OCI-LY1 (cell line): ENCODE data around the gene B4GALT3.

Source experiments
- H2AFZ ChIP-seq: fragments of 200-600 bp; sonication (generic), shearing (Covaris generic); 2 replicates; pipeline ENCODE4 v1.6.0; 2014; ENCODE audit warnings: antibody characterized with exemption, mild to moderate bottlenecking, low read length
- H3F3A ChIP-seq: fragments of 200-600 bp; sonication (generic), shearing (Covaris generic); 2 replicates; pipeline ENCODE4 v1.6.0; 2014; ENCODE audit warnings: mild to moderate bottlenecking, antibody characterized with exemption, low read length, moderate library complexity; ENCODE audit not compliant: insufficient read depth
- H3K27ac ChIP-seq: fragments of 200-600 bp; sonication (generic); 2 replicates; pipeline ENCODE4 v1.5.1; 2014; ENCODE audit warnings: low read length, mixed run types, mild to moderate bottlenecking, low read depth; ENCODE audit not compliant: poor library complexity, severe bottlenecking
- H3K27me3 ChIP-seq: fragments of 200-600 bp; sonication (generic); 2 replicates; pipeline ENCODE4 v1.6.0; 2014; ENCODE audit warnings: antibody characterized with exemption, mild to moderate bottlenecking, low read length, moderate library complexity; ENCODE audit not compliant: insufficient read depth
- H3K36me3 ChIP-seq: fragments of 200-600 bp; sonication (generic); 2 replicates; pipeline ENCODE4 v1.6.1; 2014; ENCODE audit warnings: mild to moderate bottlenecking, antibody characterized with exemption, low read length, moderate library complexity, mixed read lengths; ENCODE audit not compliant: insufficient read depth
- H3K4me1 ChIP-seq: fragments of 200-600 bp; sonication (generic); 2 replicates; pipeline ENCODE4 v1.5.1; 2014; ENCODE audit warnings: mild to moderate bottlenecking, low read length, moderate library complexity; ENCODE audit not compliant: insufficient read depth, severe bottlenecking
- H3K4me2 ChIP-seq: fragments of 200-600 bp; sonication (generic), shearing (Covaris generic); 2 replicates; pipeline ENCODE4 v1.6.1; 2014; ENCODE audit warnings: low read length
- H3K4me3 ChIP-seq: fragments of 200-600 bp; sonication (generic); 2 replicates; pipeline ENCODE4 v1.5.1; 2014; ENCODE audit warnings: low read length, low read depth, mild to moderate bottlenecking, mixed read lengths; ENCODE audit not compliant: poor library complexity, severe bottlenecking
- H3K79me2 ChIP-seq: fragments of 200-600 bp; shearing (Covaris generic); 2 replicates; pipeline ENCODE4 v1.6.1; 2016; ENCODE audit warnings: mixed run types, low read length, mixed read lengths; ENCODE audit not compliant: insufficient read depth
- H3K9ac ChIP-seq: fragments of 200-600 bp; sonication (generic), shearing (Covaris generic); 2 replicates; pipeline ENCODE4 v1.6.1; 2014; ENCODE audit warnings: mild to moderate bottlenecking, low read length, mixed read lengths
- H3K9me2 ChIP-seq: fragments of 200-600 bp; sonication (generic), shearing (Covaris generic); 2 replicates; pipeline ENCODE4 v1.6.1; 2014; ENCODE audit warnings: low read depth, mild to moderate bottlenecking, low read length, mixed read lengths
- H3K9me3 ChIP-seq: fragments of 200-600 bp; shearing (Covaris generic); 2 replicates; pipeline ENCODE4 v1.6.1; 2014; ENCODE audit warnings: low read length, mixed read lengths
- H4K20me1 ChIP-seq: fragments of 200-600 bp; sonication (generic), shearing (Covaris generic); 2 replicates; pipeline ENCODE4 v1.6.0; 2016; ENCODE audit warnings: mild to moderate bottlenecking, low read length; ENCODE audit not compliant: insufficient read depth
- EZH2 ChIP-seq: fragments of 200-600 bp; sonication (generic), shearing (Covaris generic); IDR thresholded peaks from 2 replicates; pipeline ENCODE4 v1.8.0; 2017; ENCODE audit warnings: borderline replicate concordance, mixed run types, mild to moderate bottlenecking, antibody characterized with exemption, low read length, moderate library complexity, mixed read lengths
- TF ChIP-seq, protein P1 (sequence below): fragments of 200-600 bp; sonication (generic), shearing (Covaris generic); IDR thresholded peaks from 2 replicates; pipeline ENCODE4 v1.5.1; 2017; ENCODE audit warnings: mild to moderate bottlenecking, antibody characterized with exemption, low read length, moderate library complexity, mixed read lengths

Gene B4GALT3

DNA sequence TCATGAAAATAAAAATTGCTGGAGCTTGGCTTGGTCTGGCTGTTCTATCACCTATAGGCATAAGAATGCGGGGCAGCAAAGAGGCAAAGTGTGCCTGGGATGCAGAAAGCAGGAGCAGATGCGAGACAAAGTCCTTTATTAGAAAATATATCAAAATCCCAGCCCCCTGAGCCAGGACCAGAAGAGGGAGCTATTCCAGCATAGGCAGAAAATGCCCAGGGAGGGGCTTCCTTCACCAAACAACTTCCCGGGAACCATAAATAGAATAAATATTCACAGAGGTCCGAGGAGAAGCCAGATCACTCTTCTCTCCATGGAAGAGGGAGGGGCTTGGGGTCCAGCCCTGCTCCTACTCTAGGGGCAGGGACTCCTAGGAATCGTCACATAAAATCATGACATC lies 6.1 kb downstream of the B4GALT3 start:
- no peak for TF ChIP-seq EZH2
- TF ChIP-seq, protein P1, sequence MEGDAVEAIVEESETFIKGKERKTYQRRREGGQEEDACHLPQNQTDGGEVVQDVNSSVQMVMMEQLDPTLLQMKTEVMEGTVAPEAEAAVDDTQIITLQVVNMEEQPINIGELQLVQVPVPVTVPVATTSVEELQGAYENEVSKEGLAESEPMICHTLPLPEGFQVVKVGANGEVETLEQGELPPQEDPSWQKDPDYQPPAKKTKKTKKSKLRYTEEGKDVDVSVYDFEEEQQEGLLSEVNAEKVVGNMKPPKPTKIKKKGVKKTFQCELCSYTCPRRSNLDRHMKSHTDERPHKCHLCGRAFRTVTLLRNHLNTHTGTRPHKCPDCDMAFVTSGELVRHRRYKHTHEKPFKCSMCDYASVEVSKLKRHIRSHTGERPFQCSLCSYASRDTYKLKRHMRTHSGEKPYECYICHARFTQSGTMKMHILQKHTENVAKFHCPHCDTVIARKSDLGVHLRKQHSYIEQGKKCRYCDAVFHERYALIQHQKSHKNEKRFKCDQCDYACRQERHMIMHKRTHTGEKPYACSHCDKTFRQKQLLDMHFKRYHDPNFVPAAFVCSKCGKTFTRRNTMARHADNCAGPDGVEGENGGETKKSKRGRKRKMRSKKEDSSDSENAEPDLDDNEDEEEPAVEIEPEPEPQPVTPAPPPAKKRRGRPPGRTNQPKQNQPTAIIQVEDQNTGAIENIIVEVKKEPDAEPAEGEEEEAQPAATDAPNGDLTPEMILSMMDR, result peak; percentile 28; the same call in 1 of the 2 replicates
- no peak overlapping the region for H3K9ac ChIP-seq
- H3K79me2 ChIP-seq, result no peaks in the 10 kb centered on the region
- no peaks in the 10 kb centered on the region for H3K27me3 ChIP-seq
- H3K36me3 ChIP-seq, result peaks cover 64% of the 10 kb centered on the region
- H2AFZ ChIP-seq, result no peak overlapping the region
- no peaks in the 10 kb centered on the region for H3K9me3 ChIP-seq
- H3K4me1 ChIP-seq, result peaks cover 21% of the 10 kb centered on the region
- H3F3A ChIP-seq, result no peaks in the 10 kb centered on the region
- no peak overlapping the region for H3K27ac ChIP-seq
- no peak overlapping the region for H3K4me3 ChIP-seq
- H3K9me2 ChIP-seq, result no peaks in the 10 kb centered on the region
- H3K4me2 ChIP-seq, result no peak overlapping the region
- no peaks in the 10 kb centered on the region for H4K20me1 ChIP-seq

DNA sequence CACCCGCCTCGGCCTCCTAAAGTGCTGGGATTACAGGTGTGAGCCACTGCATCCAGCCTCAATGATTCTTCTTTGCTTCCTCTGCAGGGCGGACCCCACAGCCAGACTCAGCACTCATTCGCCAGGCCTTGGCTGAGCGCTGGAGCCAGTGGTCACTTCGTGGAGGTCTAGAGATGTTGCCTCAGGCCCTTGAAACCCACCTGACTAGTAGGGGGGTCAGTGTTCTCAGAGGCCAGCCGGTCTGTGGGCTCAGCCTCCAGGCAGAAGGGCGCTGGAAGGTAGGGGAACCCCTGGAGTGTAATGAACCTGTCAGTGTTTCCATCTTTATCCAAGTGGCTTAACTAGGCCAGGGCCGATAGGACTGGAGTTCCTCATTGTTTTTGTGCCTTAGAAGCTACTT lies 8.4 kb downstream of the B4GALT3 start:
- no peaks in the 10 kb centered on the region for H3K27me3 ChIP-seq
- no peak overlapping the region for H3K4me2 ChIP-seq
- no peaks in the 10 kb centered on the region for H3K9me2 ChIP-seq
- H3K79me2 ChIP-seq, result no peaks in the 10 kb centered on the region
- H4K20me1 ChIP-seq, result no peaks in the 10 kb centered on the region
- no peak overlapping the region for H3K9ac ChIP-seq
- peaks cover 5% of the 10 kb centered on the region for H3F3A ChIP-seq
- H3K4me3 ChIP-seq, result no peak overlapping the region
- no peak overlapping the region for H3K27ac ChIP-seq
- no peak overlapping the region for H2AFZ ChIP-seq
- TF ChIP-seq, protein P1, result no peak
- TF ChIP-seq EZH2, result no peak
- peaks cover 21% of the 10 kb centered on the region for H3K4me1 ChIP-seq
- H3K9me3 ChIP-seq, result no peaks in the 10 kb centered on the region
- H3K36me3 ChIP-seq, result peaks cover 61% of the 10 kb centered on the region

DNA sequence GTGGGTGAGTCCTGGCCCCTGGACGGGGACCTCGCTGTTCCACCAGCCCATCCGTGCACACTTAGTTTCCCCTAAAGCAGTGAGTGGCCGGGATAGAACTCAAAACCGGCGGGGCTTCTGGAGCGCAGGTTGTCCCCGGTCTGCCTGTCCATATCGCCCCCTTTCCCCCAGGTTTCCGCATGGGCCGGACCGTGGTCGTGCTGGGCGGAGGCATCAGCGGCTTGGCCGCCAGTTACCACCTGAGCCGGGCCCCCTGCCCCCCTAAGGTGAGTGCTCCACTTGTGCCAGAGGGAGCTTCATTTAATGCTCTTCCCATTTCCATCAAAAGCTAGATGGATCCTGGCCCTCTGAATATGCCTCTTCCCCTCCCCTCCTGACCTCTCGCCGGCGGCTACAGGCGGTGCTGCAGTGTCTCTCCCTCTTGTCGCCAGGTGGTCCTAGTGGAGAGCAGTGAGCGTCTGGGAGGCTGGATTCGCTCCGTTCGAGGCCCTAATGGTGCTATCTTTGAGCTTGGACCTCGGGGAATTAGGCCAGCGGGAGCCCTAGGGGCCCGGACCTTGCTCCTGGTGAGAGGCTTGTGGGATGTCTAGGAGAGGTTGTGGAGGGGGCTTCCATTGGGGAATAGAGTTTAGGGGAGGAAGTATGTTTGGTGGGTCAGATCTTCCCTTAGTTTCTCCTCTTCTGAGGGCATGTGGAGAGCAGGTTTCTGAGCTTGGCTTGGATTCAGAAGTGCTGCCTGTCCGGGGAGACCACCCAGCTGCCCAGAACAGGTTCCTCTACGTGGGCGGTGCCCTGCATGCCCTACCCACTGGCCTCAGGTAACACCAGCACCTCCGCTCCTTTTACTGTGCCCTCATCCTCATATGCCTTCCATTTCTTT lies 10.4 kb downstream of the B4GALT3 start:
- Histone ChIP-seq H3F3A (peaks cover 5% of the 10 kb centered on the region), H3K9ac (peak overlapping the region; percentile 83), H3K4me2 (peak overlapping the region; percentile 91), H3K27ac (peak overlapping the region; percentile 28), H3K4me1 (peaks cover 21% of the 10 kb centered on the region), H3K9me3 (no peaks in the 10 kb centered on the region), H2AFZ (no peak overlapping the region), H3K9me2 (no peaks in the 10 kb centered on the region), H3K4me3 (peak overlapping the region; percentile 79), H3K27me3 (no peaks in the 10 kb centered on the region), H3K36me3 (peaks cover 57% of the 10 kb centered on the region), H3K79me2 (no peaks in the 10 kb centered on the region), H4K20me1 (no peaks in the 10 kb centered on the region)
- TF ChIP-seq, protein P1, result 0 out of 2 replicates have a peak, but pooled peaks have one; percentile 6
- no peak for TF ChIP-seq EZH2
